Posterior vena cava (tissue), 2 donors: ENCODE measurements around the gene BROX. TPM values are rescaled to one million over a fixed set of nuclear protein-coding genes. Genes with fewer than 3 reads are reported as not detected.
"Not testable (repeated sequence)": the region's sequence is repeated elsewhere in the genome, so short reads cannot be mapped to it uniquely, and the experiment has no call there.

Source experiments
- DNase-seq: peaks from one replicate; pipeline ENCODE4 v3.0.0-alpha.2; 2020; ENCODE audit warnings: low spot score
- intact Hi-C, 2 donors: fragments of 100-400 bp; cut with DNase I; formaldehyde crosslinking; loops; one replicate each; pipeline versions ENCODE4 v1.14.1 to v1.14.2; 2022 to 2023
- long read RNA-seq, 2 donors: library from polyadenylated mRNA; unstranded; transcript quantifications; one replicate each; pipeline ENCODE4 v2.0.0, GENCODE V29; 2020 to 2021
- total RNA-seq, 2 donors: library from RNA; stranded (reverse); fragmentation: NEBNext Ultra II Directional; extraction: Animal tissue kit (Norgen Biotek cat#: 25700); gene quantifications; one replicate each; pipeline ENCODE4 v1.2.1, GENCODE V29; 2021
- donor health status: DM: yes; HTN: yes; CAD: no.
- donor health status: DM: yes; HTN: yes; CAD: no.

Gene BROX
- total RNA-seq, result 10 to 100 TPM; 33.3 to 34.7 TPM
- long read RNA-seq, donor 1, partial matches to known transcripts, result 0 of 4 reads
- long read RNA-seq, donor 1, other reads (novel, unspliced or antisense), result 4 of 4 reads
- long read RNA-seq, donor 2, partial matches to known transcripts, result 1 of 7 reads
- long read RNA-seq, donor 2, other reads (novel, unspliced or antisense), result 6 of 7 reads

- intact Hi-C loops, result no loop called here
- peak; percentile 99 for DNase-seq
Observed at GRCh38 chr1:222712253-222713090, at the start of gene BROX, which contains the start of gene AIDA. Gene BROX, plus strand, starts transcription at chr1:222712564. Its CDS starts 3,136 bp downstream, at chr1:222715700. Gene AIDA, minus strand, starts transcription at chr1:222712491. Its CDS starts 174 bp downstream, at chr1:222712317.

- no peak for DNase-seq
- intact Hi-C loops, result no loop called here
Observed at GRCh38 chr1:222663431-222663934, 48.9 kb upstream of the BROX start.

- DNase-seq, result no peak
- intact Hi-C loops, result no loop called here
Observed at GRCh38 chr1:222665964-222666363, 46.4 kb upstream of the BROX start.

GRCh38 chr1:222668184-222668583 is 44.2 kb upstream of the BROX start:
- DNase-seq, intact Hi-C loops: not testable (repeated sequence)

- DNase-seq, intact Hi-C loops: not testable (repeated sequence)
Observed at GRCh38 chr1:222669107-222669506, 43.3 kb upstream of the BROX start.

- intact Hi-C loops, result no loop called here
- DNase-seq, result no peak
Observed at GRCh38 chr1:222670110-222670509, 42.3 kb upstream of the BROX start.

GRCh38 chr1:222680080-222680479 is 32.3 kb upstream of the BROX start:
- intact Hi-C loops, result no loop called here
- DNase-seq, result no peak

GRCh38 chr1:222691016-222691415 is 21.3 kb upstream of the BROX start:
- intact Hi-C loops, result no loop called here
- no peak for DNase-seq

- no peak for DNase-seq
- intact Hi-C loops, result no loop called here
Observed at GRCh38 chr1:222694927-222695326, 17.4 kb upstream of the BROX start.

GRCh38 chr1:222696741-222697140 is 15.6 kb upstream of the BROX start:
- no peak for DNase-seq
- intact Hi-C loops, result no loop called here

- DNase-seq, result no peak
- intact Hi-C loops, result no loop called here
Observed at GRCh38 chr1:222697203-222697602, 15.2 kb upstream of the BROX start.

GRCh38 chr1:222697826-222698225 is 14.5 kb upstream of the BROX start:
- no peak for DNase-seq

GRCh38 chr1:222702210-222702609 is 10.2 kb upstream of the BROX start:
- intact Hi-C loops, result no loop called here
- DNase-seq, result no peak

More at GRCh38 chr1:222697826-222698225, 14.5 kb upstream of the BROX start:
- intact Hi-C loops, result no loop called here

- intact Hi-C loops, result no loop called here
- DNase-seq, result no peak
Observed at GRCh38 chr1:222704260-222704659, 8.1 kb upstream of the BROX start.

GRCh38 chr1:222706815-222707214 is 5.5 kb upstream of the BROX start:
- intact Hi-C loops, result no loop called here
- no peak for DNase-seq

GRCh38 chr1:222709700-222710153 is 2.6 kb upstream of the BROX start:
- intact Hi-C loops, result no loop called here
- DNase-seq, result no peak

GRCh38 chr1:222711319-222712252 is 778 bp upstream of the BROX start:
- intact Hi-C loops, result no loop called here
- peak; percentile 86 for DNase-seq

GRCh38 chr1:222713091-222713961 is 962 bp downstream of the BROX start:
- DNase-seq, result peak; percentile 98
- intact Hi-C loops, result no loop called here
